GM21526 (cell line): Measurements from ENCODE around the gene ATF5.

Experiments
- ATAC-seq: cut with Tn5 transposase; IDR thresholded peaks from one replicate; pipeline ENCODE4 v1.9.1; 2021; ENCODE audit warnings: moderate library complexity; ENCODE audit not compliant: unreplicated experiment, low FRiP score

Gene ATF5

GRCh38 chr19:49971991-49972411 is 43.0 kb downstream of the ATF5 start:
- no peak for ATAC-seq

- no peak for ATAC-seq
Measured at GRCh38 chr19:49972841-49973240, 43.8 kb downstream of the ATF5 start.

GRCh38 chr19:49973987-49974386 is 45.0 kb downstream of the ATF5 start:
- ATAC-seq: no peak

GRCh38 chr19:49975051-49975450 is 46.0 kb downstream of the ATF5 start:
- no peak for ATAC-seq

GRCh38 chr19:49976496-49976895 is 47.5 kb downstream of the ATF5 start:
- no peak for ATAC-seq

- ATAC-seq: no peak
Measured at GRCh38 chr19:49977076-49977475, 48.1 kb downstream of the ATF5 start.

GRCh38 chr19:49977881-49978280 is 48.9 kb downstream of the ATF5 start:
- no peak for ATAC-seq

- no peak for ATAC-seq
Measured at GRCh38 chr19:49978324-49978723, 49.3 kb downstream of the ATF5 start.

GRCh38 chr19:49981603-49982593 is 52.9 kb downstream of the ATF5 start:
- ATAC-seq: no peak
